Stomach (tissue), 9 donors: ENCODE measurements around the gene PTPRG. TPM values are rescaled to one million over a fixed set of nuclear protein-coding genes. Genes with fewer than 3 reads are reported as not detected.
"Not testable (repeated sequence)": the region's sequence is repeated elsewhere in the genome, so short reads cannot be mapped to it uniquely, and the experiment has no call there.

ENCODE experiments used
- DNase-seq, 2 donors: peaks; one replicate each; pipeline versions ENCODE4 v3.0.0 to v3.0.0-alpha.2; 2013 to 2019
- H3K27ac ChIP-seq, 5 donors: fragments of 200-600 bp in 4 of 5; sonication (generic) in 4 of 5; one replicate each; pipeline ENCODE4 v1.5.1; 2013 to 2019; ENCODE audit warnings: mild to moderate bottlenecking in 1 of 5, moderate library complexity in 1 of 5
- H3K27me3 ChIP-seq, 3 donors: fragments of 200-600 bp; sonication (generic); one replicate each; pipeline ENCODE4 v1.5.1; 2017 to 2019; ENCODE audit warnings: mixed run types in 1 of 3
- H3K36me3 ChIP-seq, 4 donors: fragments of 200-600 bp; sonication (generic); 1 replicate in 3 of 4; 2 replicates in 1 of 4; pipeline ENCODE4 v1.5.1; 2016 to 2019
- H3K4me1 ChIP-seq, 4 donors: fragments of 200-600 bp; sonication (generic); one replicate each; pipeline ENCODE4 v1.5.1; 2016 to 2019
- H3K4me3 ChIP-seq, 4 donors: fragments of 200-600 bp; sonication (generic) in 3 of 4; one replicate each; pipeline ENCODE4 v1.5.1; 2016 to 2019; ENCODE audit warnings: mild to moderate bottlenecking in 1 of 4
- H3K9me3 ChIP-seq, 4 donors: fragments of 200-600 bp; sonication (generic); one replicate each; pipeline ENCODE4 v1.5.1; 2016 to 2019
- CTCF ChIP-seq, 7 experiments: fragments of 450-650 bp in 4 of 7; fragments of 200-600 bp in 3 of 7; sonication (generic) in 3 of 7; IDR thresholded peaks; one replicate each; pipeline ENCODE4 v1.5.1; 2016 to 2019; ENCODE audit warnings: antibody characterized with exemption in 7 of 7, control low read depth in 2 of 7, mild to moderate bottlenecking in 1 of 7
- EP300 ChIP-seq: sonication (generic); formaldehyde crosslinking; IDR thresholded peaks from one replicate; pipeline ENCODE4 v1.6.1; 2017; ENCODE audit warnings: antibody characterized with exemption
- POLR2A ChIP-seq, 4 donors: fragments of 450-650 bp; IDR thresholded peaks; one replicate each; pipeline ENCODE4 v1.6.1; 2016; ENCODE audit warnings: antibody characterized with exemption in 4 of 4, control low read depth in 2 of 4, mild to moderate bottlenecking in 1 of 4, moderate library complexity in 1 of 4
- POLR2AphosphoS5 ChIP-seq, 3 donors: sonication (generic); formaldehyde crosslinking; IDR thresholded peaks; one replicate each; pipeline ENCODE4 v1.6.1; 2016; ENCODE audit warnings: antibody characterized with exemption in 3 of 3
- whole genome bisulfite sequencing, 5 donors: extraction: QIAGEN DNeasy Blood & Tissue Kit in 3 of 5; methylation state at CpG; one replicate each; pipeline versions ENCODE4 v1.1.5 to v1.1.7; 2013 to 2018; 5-methylcytosine and 5-hydroxymethylcytosine counted together
- intact Hi-C: fragments of 100-400 bp; cut with DNase I; formaldehyde crosslinking; loops from one replicate; pipeline ENCODE4 v1.15.1; 2023; ENCODE audit warnings: low total_unique reads
- polyA plus RNA-seq, 3 donors: library from polyadenylated mRNA; stranded (reverse); fragments of 200-250 nt; gene quantifications; one replicate each; pipeline ENCODE4 v1.2.3, GENCODE V29; 2013
- total RNA-seq, 5 donors: library from RNA; depleted of rRNA; stranded (reverse); fragments of >200 nt; gene quantifications; one replicate each; pipeline versions ENCODE4 v1.1.0 to v1.2.3, GENCODE V29; 2014 to 2016
- donor health status: healthy with polysubstance abuse.
- donor health status: Bipolar disorder and iron deficiency.
- donor health status: healthy.

The PTPRG gene
- total and polyA plus RNA-seq, 8 donors: 2.4 to 96.0 (median 22.0) TPM

DNA sequence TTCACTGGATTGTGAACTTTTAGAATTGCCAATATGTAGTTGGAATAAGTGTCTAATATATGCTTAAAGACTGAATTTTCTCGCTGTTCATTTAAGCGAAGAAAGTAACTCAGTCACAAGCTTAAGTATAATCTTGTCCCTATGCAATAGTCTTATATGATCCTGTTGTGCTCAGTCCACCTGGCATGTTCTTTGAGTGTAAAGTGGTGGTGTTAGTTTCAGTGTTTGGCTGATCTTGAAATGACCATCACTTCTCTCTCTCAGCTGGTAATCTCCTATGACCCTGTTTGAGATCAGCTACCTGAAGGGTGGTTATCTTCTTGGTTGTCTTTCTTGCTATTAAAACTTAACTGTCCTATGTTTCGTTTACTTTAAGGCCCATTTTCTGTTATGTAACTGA is 197.5 kb downstream of the PTPRG start:
- H3K4me1 ChIP-seq: no peaks in the 10 kb centered on the region
- no peak for TF ChIP-seq EP300
- TF ChIP-seq CTCF (IDR thresholded peaks at IDR 0.05): no peak
- TF ChIP-seq POLR2A (IDR thresholded peaks at IDR 0.05): no peak
- TF ChIP-seq POLR2AphosphoS5 (IDR thresholded peaks at IDR 0.05): no peak
- DNase-seq: no peak
- no peaks in the 10 kb centered on the region for H3K9me3 ChIP-seq
- no peaks in the 10 kb centered on the region for H3K27me3 ChIP-seq
- WGBS, 5 donors: 88 to 95% (median 93%) methylated on average over 3 of the region's 3 CpGs
- intact Hi-C loops: no loop called here
- no peak overlapping the region for H3K4me3 ChIP-seq
- no peaks in the 10 kb centered on the region for H3K36me3 ChIP-seq
- H3K27ac ChIP-seq: no peak overlapping the region

DNA sequence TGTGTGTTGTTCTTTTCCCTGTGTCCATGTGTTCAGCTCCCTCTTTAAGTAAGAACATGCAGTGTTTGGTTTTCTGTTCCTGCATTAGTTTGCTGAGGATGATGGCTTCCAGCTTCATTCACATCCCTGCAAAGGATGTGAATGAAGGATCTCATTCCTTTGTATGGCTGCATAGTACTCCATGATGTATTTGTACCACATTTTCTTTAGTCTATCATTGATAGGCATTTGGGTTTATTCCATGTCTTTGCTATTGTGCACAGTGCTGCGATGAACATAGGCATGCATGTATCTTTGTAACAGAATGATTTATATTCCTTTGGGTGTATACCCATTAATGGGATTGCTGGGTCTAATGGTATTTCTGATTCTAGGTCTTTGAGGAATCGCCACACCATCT is 199.4 kb downstream of the PTPRG start:
- H3K4me3 ChIP-seq, H3K4me1 ChIP-seq, DNase-seq, H3K27me3 ChIP-seq, H3K27ac ChIP-seq, H3K36me3 ChIP-seq, H3K9me3 ChIP-seq, intact Hi-C loops: not testable (repeated sequence)
- 94 to 98% (median 97%) methylated on average over 2 of the region's 2 CpGs for WGBS, 5 donors

- intact Hi-C loops: no loop called here
- 84 to 92% (median 89%) methylated on average over 8 of the region's 8 CpGs for WGBS, 5 donors
Observed at GRCh38 chr3:61761694-61762430, 200.5 kb downstream of the PTPRG start.

DNA sequence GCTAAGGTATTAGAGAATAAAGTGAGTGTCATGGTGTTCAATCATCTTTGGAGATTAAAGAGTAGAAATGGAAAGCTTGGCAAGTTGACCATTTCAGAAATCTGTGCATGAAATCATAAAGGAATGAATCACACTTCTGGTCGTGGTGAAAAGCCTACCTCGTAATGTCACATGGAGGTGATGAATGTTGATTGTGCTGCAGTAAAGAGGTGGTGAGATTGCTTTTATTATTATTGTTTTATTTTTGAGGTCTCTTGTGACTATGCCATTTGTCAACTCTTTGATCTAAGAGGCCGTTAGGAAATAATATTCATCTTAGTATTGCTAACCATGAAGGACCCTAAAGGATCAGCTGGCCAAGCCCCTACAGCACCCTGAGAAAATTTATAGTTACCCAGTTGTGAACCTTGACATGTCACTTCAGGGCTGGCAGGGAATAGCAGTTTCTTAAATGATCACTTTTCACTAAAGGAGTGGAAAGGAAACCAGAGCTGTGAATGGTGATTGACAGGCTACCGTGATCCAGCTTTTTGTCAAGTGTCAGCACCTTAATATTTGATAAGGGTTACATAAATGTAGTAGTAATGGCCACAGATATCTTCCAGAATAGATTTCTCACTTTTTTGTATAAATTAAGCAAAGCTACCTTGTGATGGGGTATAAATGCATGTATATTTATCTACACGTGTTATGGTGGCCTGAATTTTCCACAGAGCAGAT is 203.9 kb downstream of the PTPRG start:
- TF ChIP-seq POLR2A (IDR thresholded peaks at IDR 0.05) (no peak), POLR2AphosphoS5 (IDR thresholded peaks at IDR 0.05) (no peak), EP300 (no peak), CTCF (IDR thresholded peaks at IDR 0.05) (no peak)
- no peak overlapping the region for H3K27ac ChIP-seq
- DNase-seq: no peak
- H3K27me3 ChIP-seq: no peaks in the 10 kb centered on the region
- no peaks in the 10 kb centered on the region for H3K36me3 ChIP-seq
- H3K4me1 ChIP-seq: no peaks in the 10 kb centered on the region
- WGBS, 5 donors: 85 to 94% (median 88%) methylated on average over 5 of the region's 5 CpGs
- no peak overlapping the region for H3K4me3 ChIP-seq
- H3K9me3 ChIP-seq: no peaks in the 10 kb centered on the region
- intact Hi-C loops: no loop called here

More at GRCh38 chr3:61761694-61762430, 200.5 kb downstream of the PTPRG start:
- no peaks in the 10 kb centered on the region for H3K4me1 ChIP-seq
- no peak overlapping the region for H3K4me3 ChIP-seq
- no peaks in the 10 kb centered on the region for H3K36me3 ChIP-seq
- no peak for DNase-seq
- TF ChIP-seq EP300 (no peak), POLR2AphosphoS5 (IDR thresholded peaks at IDR 0.05) (no peak), CTCF (IDR thresholded peaks at IDR 0.05) (no peak), POLR2A (IDR thresholded peaks at IDR 0.05) (no peak)
- H3K27ac ChIP-seq: no peak overlapping the region
- H3K9me3 ChIP-seq: no peaks in the 10 kb centered on the region
- H3K27me3 ChIP-seq: no peaks in the 10 kb centered on the region
